DMS114 treated with DMSO at 0.1 percent for 48 hours (cell line): ENCODE results near the gene INKA1.
"Not testable (repeated sequence)": the region's sequence is repeated elsewhere in the genome, so short reads cannot be mapped to it uniquely, and the experiment has no call there.

ENCODE experiments used
- DNase-seq: peaks from one replicate; lab custom pipeline; 2025; ENCODE audit not compliant: unreplicated experiment; lab: John Stamatoyannopoulos, UW

The INKA1 gene

GRCh38 chr3:49802719-49803464 is at the start of gene INKA1:
Gene INKA1 (plus strand): TSS chr3:49803261. CDS start chr3:49803393, 132 bp downstream.
- DNase-seq, result peak; percentile 54

- no peak for DNase-seq
Measured at GRCh38 chr3:49754536-49754935, 48.5 kb upstream of the INKA1 start.

GRCh38 chr3:49756036-49756435 is 47.0 kb upstream of the INKA1 start:
- DNase-seq, result no peak

GRCh38 chr3:49757197-49757596 is 45.9 kb upstream of the INKA1 start:
- no peak for DNase-seq

GRCh38 chr3:49759226-49759625 is 43.8 kb upstream of the INKA1 start:
- no peak for DNase-seq

GRCh38 chr3:49761661-49762060 is 41.4 kb upstream of the INKA1 start:
- DNase-seq, result no peak

- DNase-seq, result no peak
Measured at GRCh38 chr3:49763981-49764380, 39.1 kb upstream of the INKA1 start.

- no peak for DNase-seq
Measured at GRCh38 chr3:49769286-49769915, 33.7 kb upstream of the INKA1 start.

GRCh38 chr3:49769926-49770325 is 33.1 kb upstream of the INKA1 start:
- no peak for DNase-seq

GRCh38 chr3:49771340-49771938 is 31.6 kb upstream of the INKA1 start:
- no peak for DNase-seq

- no peak for DNase-seq
Measured at GRCh38 chr3:49772703-49773102, 30.4 kb upstream of the INKA1 start.

- DNase-seq, result no peak
Measured at GRCh38 chr3:49775538-49775937, 27.5 kb upstream of the INKA1 start.

- DNase-seq, result not testable (repeated sequence)
Measured at GRCh38 chr3:49776101-49776500, 27.0 kb upstream of the INKA1 start.

- no peak for DNase-seq
Measured at GRCh38 chr3:49779358-49780079, 23.5 kb upstream of the INKA1 start.

- no peak for DNase-seq
Measured at GRCh38 chr3:49780080-49780974, 22.7 kb upstream of the INKA1 start.

- DNase-seq, result not testable (repeated sequence)
Measured at GRCh38 chr3:49780975-49781365, 22.1 kb upstream of the INKA1 start.

- DNase-seq, result no peak
Measured at GRCh38 chr3:49781415-49782199, 21.5 kb upstream of the INKA1 start.

- DNase-seq, result not testable (repeated sequence)
Measured at GRCh38 chr3:49782277-49782676, 20.8 kb upstream of the INKA1 start.

- no peak for DNase-seq
Measured at GRCh38 chr3:49785565-49786356, 17.3 kb upstream of the INKA1 start.
